ENCODE data around the gene TRIM47. TPM values are rescaled to one million over a fixed set of nuclear protein-coding genes. Genes with fewer than 3 reads are reported as not detected.

The TRIM47 gene
- total and polyA plus RNA-seq, 8 donors, result 3.5 to 40.4 (median 18.1) TPM

DNA sequence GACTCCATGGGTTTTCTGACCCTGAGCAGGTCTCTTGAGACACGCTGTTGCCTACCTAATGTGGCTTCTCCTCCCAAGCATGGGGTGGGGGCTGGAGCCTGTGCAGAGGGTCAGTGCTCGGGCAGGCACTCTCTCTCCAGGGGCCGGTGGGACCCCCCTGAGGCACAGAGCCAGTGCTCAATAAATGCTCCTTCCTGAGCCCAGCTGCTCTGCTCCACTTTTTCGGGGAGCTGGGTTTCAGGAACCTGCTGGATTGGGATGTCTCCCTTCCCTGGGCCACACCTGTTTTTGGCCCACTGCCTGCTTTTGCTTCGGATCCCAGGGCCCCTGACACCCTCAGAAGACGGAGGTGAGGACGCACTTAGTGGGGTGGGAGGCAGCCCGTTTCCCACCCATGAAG is 19.7 kb upstream of the TRIM47 start:
- Histone ChIP-seq H3K9me3 (no peaks in the 10 kb centered on the region), H3K4me3 (no peak overlapping the region), H3K27me3 (no peaks in the 10 kb centered on the region), H3K36me3 (peaks cover 41 to 56% (median 54%) of the 10 kb centered on the region in 4 donors), H3K4me1 (peaks cover 19 to 50% (median 46%) of the 10 kb centered on the region in 4 donors), H3K27ac (peak overlapping the region in 2 of 5 donors; percentile 94 to 97)
- DNase-seq, result no peak
- WGBS, 5 donors, result 72 to 79% (median 75%) methylated on average over 7 to 8 of the region's 8 CpGs
- no peak for TF ChIP-seq POLR2A (IDR thresholded peaks at IDR 0.05)
- no peak for TF ChIP-seq EP300 (IDR thresholded peaks at IDR 0.05)
- TF ChIP-seq, protein P1, sequence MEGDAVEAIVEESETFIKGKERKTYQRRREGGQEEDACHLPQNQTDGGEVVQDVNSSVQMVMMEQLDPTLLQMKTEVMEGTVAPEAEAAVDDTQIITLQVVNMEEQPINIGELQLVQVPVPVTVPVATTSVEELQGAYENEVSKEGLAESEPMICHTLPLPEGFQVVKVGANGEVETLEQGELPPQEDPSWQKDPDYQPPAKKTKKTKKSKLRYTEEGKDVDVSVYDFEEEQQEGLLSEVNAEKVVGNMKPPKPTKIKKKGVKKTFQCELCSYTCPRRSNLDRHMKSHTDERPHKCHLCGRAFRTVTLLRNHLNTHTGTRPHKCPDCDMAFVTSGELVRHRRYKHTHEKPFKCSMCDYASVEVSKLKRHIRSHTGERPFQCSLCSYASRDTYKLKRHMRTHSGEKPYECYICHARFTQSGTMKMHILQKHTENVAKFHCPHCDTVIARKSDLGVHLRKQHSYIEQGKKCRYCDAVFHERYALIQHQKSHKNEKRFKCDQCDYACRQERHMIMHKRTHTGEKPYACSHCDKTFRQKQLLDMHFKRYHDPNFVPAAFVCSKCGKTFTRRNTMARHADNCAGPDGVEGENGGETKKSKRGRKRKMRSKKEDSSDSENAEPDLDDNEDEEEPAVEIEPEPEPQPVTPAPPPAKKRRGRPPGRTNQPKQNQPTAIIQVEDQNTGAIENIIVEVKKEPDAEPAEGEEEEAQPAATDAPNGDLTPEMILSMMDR (IDR thresholded peaks at IDR 0.05), result no peak
- no peak for TF ChIP-seq POLR2AphosphoS5 (IDR thresholded peaks at IDR 0.05)
- intact Hi-C loops (cut with DNase I; ENCODE audit: low total_unique reads), result no loop called here

GRCh38 chr17:75897160-75898019 is 19.0 kb upstream of the TRIM47 start:
- DNase-seq, result no peak
- no peaks in the 10 kb centered on the region for H3K9me3 ChIP-seq
- TF ChIP-seq, protein P1 (IDR thresholded peaks at IDR 0.05), result no peak
- TF ChIP-seq POLR2AphosphoS5 (IDR thresholded peaks at IDR 0.05) (no peak), POLR2A (IDR thresholded peaks at IDR 0.05) (no peak), EP300 (IDR thresholded peaks at IDR 0.05) (no peak)
- peaks cover 37 to 56% (median 49%) of the 10 kb centered on the region in 4 donors for H3K36me3 ChIP-seq
- 47 to 77% (median 55%) methylated on average over 17 to 37 of the region's 37 CpGs for WGBS, 5 donors
- peak overlapping the region; percentile 74 to 85 (median 80) for H3K4me3 ChIP-seq
- H3K27ac ChIP-seq, result peak overlapping the region; percentile 91 to 97 (median 94)
- H3K27me3 ChIP-seq, result no peaks in the 10 kb centered on the region
- peaks cover 19 to 51% (median 46%) of the 10 kb centered on the region in 4 donors for H3K4me1 ChIP-seq
- intact Hi-C loops (cut with DNase I; ENCODE audit: low total_unique reads), result no loop called here

DNA sequence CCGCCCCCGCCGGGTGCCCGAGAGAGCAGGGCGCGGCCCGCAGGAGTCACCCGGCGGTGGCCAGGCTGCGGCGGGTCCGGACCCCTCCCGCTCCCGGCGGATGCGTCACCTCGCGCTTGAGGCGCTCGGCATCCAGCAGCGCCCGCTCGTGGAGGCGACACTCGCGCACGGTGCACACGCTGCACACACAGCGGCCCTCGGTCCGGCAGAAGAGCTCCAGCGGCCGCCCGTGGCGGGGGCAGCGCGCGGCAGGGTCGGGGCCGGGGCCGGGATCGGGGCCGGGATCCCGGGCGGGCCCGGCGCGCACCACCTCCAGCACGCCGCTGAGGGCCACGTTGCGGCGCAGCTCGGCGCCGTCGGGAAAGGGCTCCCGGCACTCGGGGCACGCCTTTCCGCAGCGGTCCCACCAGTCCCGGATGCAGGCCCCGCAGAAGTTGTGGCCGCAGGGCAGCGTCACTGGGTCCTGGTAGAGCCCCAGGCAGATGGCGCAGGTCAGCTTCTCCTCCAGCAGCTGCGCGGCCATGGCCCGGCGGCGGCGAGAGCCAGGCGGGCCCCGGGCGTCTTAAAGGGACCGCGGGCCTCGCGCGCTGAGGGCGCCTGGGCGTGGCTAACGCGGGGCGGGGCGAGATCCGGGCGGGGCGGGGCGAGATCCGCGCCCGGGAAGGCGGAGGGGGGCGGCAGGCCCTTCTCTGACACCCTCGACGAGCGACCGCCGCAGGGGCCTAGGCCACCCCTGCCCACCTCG is 18.2 kb upstream of the TRIM47 start, which contains the start of gene TRIM65:
TSS of gene TRIM65 (minus strand) at position 537 of the 745 bp plus-strand sequence. CDS start at position 523, 14 bp downstream.
- H3K9me3 ChIP-seq, result no peaks in the 10 kb centered on the region
- peaks cover 37 to 56% (median 49%) of the 10 kb centered on the region in 4 donors for H3K36me3 ChIP-seq
- H3K4me1 ChIP-seq, result peaks cover 19 to 59% (median 44%) of the 10 kb centered on the region in 4 donors
- peak within 1 kb of the TSS; percentile 91 to 97 (median 94) for H3K27ac ChIP-seq
- intact Hi-C loops (cut with DNase I; ENCODE audit: low total_unique reads), result no loop called here
- DNase-seq, result peak; percentile 86 to 95
- H3K4me3 ChIP-seq, result peak within 1 kb of the TSS; percentile 74 to 85 (median 80)
- 0 to 1% (median 0%) methylated on average over 4 to 102 of the region's 102 CpGs; no CpG with 5 or more reads in 1 of the 5 donors for WGBS, 5 donors
- no peaks in the 10 kb centered on the region for H3K27me3 ChIP-seq
- TF ChIP-seq, protein P1 (IDR thresholded peaks at IDR 0.05), result peak in 2 of 7 experiments; percentile 6 to 58
- no peak for TF ChIP-seq EP300 (IDR thresholded peaks at IDR 0.05)
- TF ChIP-seq POLR2A (IDR thresholded peaks at IDR 0.05), result peak in 1 of 4 donors; percentile 42
- peak; percentile 59 to 87 (median 77) for TF ChIP-seq POLR2AphosphoS5 (IDR thresholded peaks at IDR 0.05)

Measured in stomach (tissue), 9 donors.